ENCODE data around the gene OR10A4. TPM values are rescaled to one million over a fixed set of nuclear protein-coding genes. Genes with fewer than 3 reads are reported as not detected.

OR10A4 gene
- polyA plus RNA-seq, 1 donor from 2014 or later, result not detected

DNA sequence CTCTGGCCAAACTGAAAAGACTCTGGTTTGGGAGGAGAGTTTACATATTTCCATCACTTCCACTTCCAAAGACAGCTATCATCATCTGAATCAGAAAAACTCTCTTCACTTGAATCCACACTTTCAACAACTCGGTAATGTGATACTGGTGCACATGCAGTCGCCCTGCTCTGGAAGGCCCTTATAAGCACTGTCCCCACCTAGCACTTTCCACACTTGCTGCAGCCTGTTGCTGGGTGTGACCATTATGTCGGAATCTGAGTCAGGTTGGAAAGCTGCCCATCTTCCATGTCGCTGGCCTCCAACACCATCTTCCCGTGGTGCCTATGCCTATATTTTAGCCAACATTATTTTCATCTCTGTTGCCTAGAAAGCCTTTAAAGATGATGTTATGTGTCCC, 32.1 kb upstream of the OR10A4 start:
- H3K9ac ChIP-seq (ENCODE audit: low read length), result no peak overlapping the region
- H2AFZ ChIP-seq (ENCODE audit: low read depth, low read length), result no peak overlapping the region
- no peak overlapping the region for H3K27ac ChIP-seq (ENCODE audit: low read length)
- H3K9me3 ChIP-seq (ENCODE audit: low read length), result no peaks in the 10 kb centered on the region
- H3K36me3 ChIP-seq (ENCODE audit: insufficient read depth, low read length), result no peaks in the 10 kb centered on the region
- no peaks in the 10 kb centered on the region for H3K27me3 ChIP-seq (ENCODE audit: insufficient read depth, low read depth, low read length)
- no peaks in the 10 kb centered on the region for H3F3A ChIP-seq (ENCODE audit: insufficient read depth, low read length, poor library complexity, severe bottlenecking)
- H3K4me2 ChIP-seq (ENCODE audit: low read length), result no peak overlapping the region
- TF ChIP-seq, protein P1, sequence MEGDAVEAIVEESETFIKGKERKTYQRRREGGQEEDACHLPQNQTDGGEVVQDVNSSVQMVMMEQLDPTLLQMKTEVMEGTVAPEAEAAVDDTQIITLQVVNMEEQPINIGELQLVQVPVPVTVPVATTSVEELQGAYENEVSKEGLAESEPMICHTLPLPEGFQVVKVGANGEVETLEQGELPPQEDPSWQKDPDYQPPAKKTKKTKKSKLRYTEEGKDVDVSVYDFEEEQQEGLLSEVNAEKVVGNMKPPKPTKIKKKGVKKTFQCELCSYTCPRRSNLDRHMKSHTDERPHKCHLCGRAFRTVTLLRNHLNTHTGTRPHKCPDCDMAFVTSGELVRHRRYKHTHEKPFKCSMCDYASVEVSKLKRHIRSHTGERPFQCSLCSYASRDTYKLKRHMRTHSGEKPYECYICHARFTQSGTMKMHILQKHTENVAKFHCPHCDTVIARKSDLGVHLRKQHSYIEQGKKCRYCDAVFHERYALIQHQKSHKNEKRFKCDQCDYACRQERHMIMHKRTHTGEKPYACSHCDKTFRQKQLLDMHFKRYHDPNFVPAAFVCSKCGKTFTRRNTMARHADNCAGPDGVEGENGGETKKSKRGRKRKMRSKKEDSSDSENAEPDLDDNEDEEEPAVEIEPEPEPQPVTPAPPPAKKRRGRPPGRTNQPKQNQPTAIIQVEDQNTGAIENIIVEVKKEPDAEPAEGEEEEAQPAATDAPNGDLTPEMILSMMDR (IDR thresholded peaks at IDR 0.05; ENCODE audit: poor library complexity, severe bottlenecking), result no peak
- no peak for TF ChIP-seq MXI1 (conservative IDR thresholded peaks at IDR 0.05; ENCODE audit: poor library complexity, severe bottlenecking)
- TF ChIP-seq EP300 (conservative IDR thresholded peaks at IDR 0.05; ENCODE audit: poor library complexity, severe bottlenecking), result no peak
- TF ChIP-seq SMC3 (conservative IDR thresholded peaks at IDR 0.05; ENCODE audit: poor library complexity), result no peak
- TF ChIP-seq EZH2 (IDR thresholded peaks at IDR 0.05; ENCODE audit: borderline replicate concordance, insufficient read depth, low read length, poor library complexity, severe bottlenecking), result no peak
- no peak for TF ChIP-seq POLR2AphosphoS5 (IDR thresholded peaks at IDR 0.05)
- TF ChIP-seq, protein P2, sequence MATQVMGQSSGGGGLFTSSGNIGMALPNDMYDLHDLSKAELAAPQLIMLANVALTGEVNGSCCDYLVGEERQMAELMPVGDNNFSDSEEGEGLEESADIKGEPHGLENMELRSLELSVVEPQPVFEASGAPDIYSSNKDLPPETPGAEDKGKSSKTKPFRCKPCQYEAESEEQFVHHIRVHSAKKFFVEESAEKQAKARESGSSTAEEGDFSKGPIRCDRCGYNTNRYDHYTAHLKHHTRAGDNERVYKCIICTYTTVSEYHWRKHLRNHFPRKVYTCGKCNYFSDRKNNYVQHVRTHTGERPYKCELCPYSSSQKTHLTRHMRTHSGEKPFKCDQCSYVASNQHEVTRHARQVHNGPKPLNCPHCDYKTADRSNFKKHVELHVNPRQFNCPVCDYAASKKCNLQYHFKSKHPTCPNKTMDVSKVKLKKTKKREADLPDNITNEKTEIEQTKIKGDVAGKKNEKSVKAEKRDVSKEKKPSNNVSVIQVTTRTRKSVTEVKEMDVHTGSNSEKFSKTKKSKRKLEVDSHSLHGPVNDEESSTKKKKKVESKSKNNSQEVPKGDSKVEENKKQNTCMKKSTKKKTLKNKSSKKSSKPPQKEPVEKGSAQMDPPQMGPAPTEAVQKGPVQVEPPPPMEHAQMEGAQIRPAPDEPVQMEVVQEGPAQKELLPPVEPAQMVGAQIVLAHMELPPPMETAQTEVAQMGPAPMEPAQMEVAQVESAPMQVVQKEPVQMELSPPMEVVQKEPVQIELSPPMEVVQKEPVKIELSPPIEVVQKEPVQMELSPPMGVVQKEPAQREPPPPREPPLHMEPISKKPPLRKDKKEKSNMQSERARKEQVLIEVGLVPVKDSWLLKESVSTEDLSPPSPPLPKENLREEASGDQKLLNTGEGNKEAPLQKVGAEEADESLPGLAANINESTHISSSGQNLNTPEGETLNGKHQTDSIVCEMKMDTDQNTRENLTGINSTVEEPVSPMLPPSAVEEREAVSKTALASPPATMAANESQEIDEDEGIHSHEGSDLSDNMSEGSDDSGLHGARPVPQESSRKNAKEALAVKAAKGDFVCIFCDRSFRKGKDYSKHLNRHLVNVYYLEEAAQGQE (IDR thresholded peaks at IDR 0.05; ENCODE audit: borderline replicate concordance), result no peak
- no peak for TF ChIP-seq RAD21 (conservative IDR thresholded peaks at IDR 0.05)
- TF ChIP-seq TAF1 (IDR thresholded peaks at IDR 0.05; ENCODE audit: low read depth), result no peak
- no peaks in the 10 kb centered on the region for H3K9me2 ChIP-seq (ENCODE audit: insufficient read depth, low read length)
- no peaks in the 10 kb centered on the region for H3K79me2 ChIP-seq (replicated peaks; ENCODE audit: insufficient read depth, low read length)
- H4K20me1 ChIP-seq (ENCODE audit: insufficient read depth), result no peaks in the 10 kb centered on the region
- H3K4me3 ChIP-seq (ENCODE audit: low read length), result no peak overlapping the region

DNA sequence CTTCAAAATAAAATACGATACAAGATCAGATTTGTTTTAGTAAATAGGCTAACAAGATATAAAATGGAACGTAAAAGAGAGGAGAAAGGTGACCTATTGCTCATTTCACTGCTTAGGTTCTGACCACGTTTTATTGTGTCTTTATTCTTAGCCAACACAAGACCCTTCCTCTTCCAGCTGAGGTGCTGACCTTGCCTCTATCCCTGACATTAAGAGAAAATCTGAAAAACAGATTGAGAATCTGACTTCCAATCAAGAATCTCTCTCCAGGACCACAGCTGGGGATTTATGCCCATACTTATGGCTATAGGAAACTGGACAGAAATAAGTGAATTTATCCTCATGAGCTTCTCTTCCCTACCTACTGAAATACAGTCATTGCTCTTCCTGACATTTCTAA, 31.0 kb upstream of the OR10A4 start, which contains the start of gene OR10A5:
Gene OR10A5, plus strand, starts transcription at position 301 of the 400 bp plus-strand sequence. Its CDS starts 0 bp downstream, at position 301.
- no peaks in the 10 kb centered on the region for H3K9me2 ChIP-seq (ENCODE audit: insufficient read depth, low read length)
- no peaks in the 10 kb centered on the region for H4K20me1 ChIP-seq (ENCODE audit: insufficient read depth)
- H3K27ac ChIP-seq (ENCODE audit: low read length), result no peak within 1 kb of the TSS
- TF ChIP-seq TAF1 (IDR thresholded peaks at IDR 0.05; ENCODE audit: low read depth) (no peak), EP300 (conservative IDR thresholded peaks at IDR 0.05; ENCODE audit: poor library complexity, severe bottlenecking) (no peak), MXI1 (conservative IDR thresholded peaks at IDR 0.05; ENCODE audit: poor library complexity, severe bottlenecking) (no peak), RAD21 (conservative IDR thresholded peaks at IDR 0.05) (no peak), POLR2AphosphoS5 (IDR thresholded peaks at IDR 0.05) (no peak)
- TF ChIP-seq, protein P1 (IDR thresholded peaks at IDR 0.05; ENCODE audit: poor library complexity, severe bottlenecking), result no peak
- no peaks in the 10 kb centered on the region for H3K9me3 ChIP-seq (ENCODE audit: low read length)
- no peaks in the 10 kb centered on the region for H3F3A ChIP-seq (ENCODE audit: insufficient read depth, low read length, poor library complexity, severe bottlenecking)
- H3K9ac ChIP-seq (ENCODE audit: low read length), result no peak within 1 kb of the TSS
- no peaks in the 10 kb centered on the region for H3K27me3 ChIP-seq (ENCODE audit: insufficient read depth, low read depth, low read length)
- H2AFZ ChIP-seq (ENCODE audit: low read depth, low read length), result no peak within 1 kb of the TSS
- H3K4me3 ChIP-seq (ENCODE audit: low read length), result no peak within 1 kb of the TSS
- H3K36me3 ChIP-seq (ENCODE audit: insufficient read depth, low read length), result no peaks in the 10 kb centered on the region
- no peaks in the 10 kb centered on the region for H3K79me2 ChIP-seq (replicated peaks; ENCODE audit: insufficient read depth, low read length)
- H3K4me2 ChIP-seq (ENCODE audit: low read length), result no peak within 1 kb of the TSS

All from neural cell (in vitro differentiated cells).